NCI-H69 (cell line): ENCODE results near the gene PLD1.
"Not testable (repeated sequence)": the region's sequence is repeated elsewhere in the genome, so short reads cannot be mapped to it uniquely, and the experiment has no call there.

ENCODE experiments used
- DNase-seq: peaks from one replicate; lab custom pipeline; 2025; lab: John Stamatoyannopoulos, UW

PLD1 gene

DNA sequence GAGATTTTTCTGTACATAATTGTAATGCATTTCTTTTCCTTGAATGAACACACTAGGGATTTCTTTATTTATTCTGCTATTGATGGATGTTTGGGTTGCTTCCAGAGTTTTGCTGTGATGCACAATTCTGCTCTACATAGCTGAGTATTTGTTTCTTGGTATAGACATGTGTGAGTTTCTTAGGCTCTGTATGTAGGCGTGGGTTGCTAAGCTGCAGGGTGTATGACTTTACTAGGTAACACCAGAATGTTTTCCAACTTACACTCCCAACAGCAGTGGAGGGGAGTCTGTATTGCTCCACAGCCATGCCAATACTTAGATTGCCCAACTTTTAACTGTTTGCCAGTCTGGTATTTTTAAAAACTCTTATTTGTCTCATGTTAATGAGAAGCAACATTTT, 194.6 kb downstream of the PLD1 start:
- DNase-seq, result no peak

DNA sequence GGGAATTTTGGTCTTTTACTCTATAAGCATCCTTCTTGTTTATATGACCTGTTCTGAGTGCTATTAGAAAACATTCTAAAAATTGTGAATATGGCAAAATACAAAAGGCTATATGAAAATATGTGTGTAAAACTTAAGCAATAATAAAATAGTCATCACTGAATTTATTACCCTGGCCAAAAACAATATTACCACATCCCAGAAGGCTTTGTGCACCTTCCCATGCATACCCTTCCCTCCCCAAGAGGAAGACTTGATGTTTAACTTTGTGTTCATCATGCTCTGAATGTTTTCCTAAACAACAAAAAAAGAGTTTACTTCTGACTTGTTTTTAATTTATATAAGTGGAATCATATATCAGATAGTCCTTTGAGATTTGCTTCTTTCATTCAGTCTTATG, 195.0 kb downstream of the PLD1 start:
- no peak for DNase-seq

DNA sequence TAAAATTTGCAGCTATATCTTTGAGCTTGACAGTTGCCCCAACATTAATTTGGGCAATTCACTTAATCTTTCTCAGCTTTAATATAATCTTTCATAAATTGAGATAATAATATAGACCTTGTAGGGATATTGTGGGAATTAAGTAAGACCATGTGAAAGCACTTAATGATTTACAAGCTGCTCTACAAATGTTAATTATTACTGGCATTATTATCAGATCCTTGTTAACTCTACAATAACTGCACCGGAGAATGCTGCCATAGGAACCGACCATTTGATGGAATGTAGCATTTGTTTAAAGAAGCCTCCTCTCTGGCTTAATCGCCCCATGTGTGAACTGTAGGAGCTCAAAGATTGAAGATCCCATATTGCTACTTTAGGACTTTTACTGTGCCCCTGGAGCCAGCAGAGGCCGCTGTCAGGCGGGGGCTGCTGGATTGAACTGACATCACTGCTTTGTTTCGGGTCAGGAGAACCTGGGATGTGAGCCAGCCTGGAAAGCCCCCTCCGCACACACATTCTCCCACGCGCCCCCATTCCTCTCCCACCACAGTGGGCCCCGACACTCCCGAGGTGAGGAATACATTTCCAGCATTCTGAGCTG, 195.9 kb downstream of the PLD1 start:
- peak; percentile 42 for DNase-seq

DNA sequence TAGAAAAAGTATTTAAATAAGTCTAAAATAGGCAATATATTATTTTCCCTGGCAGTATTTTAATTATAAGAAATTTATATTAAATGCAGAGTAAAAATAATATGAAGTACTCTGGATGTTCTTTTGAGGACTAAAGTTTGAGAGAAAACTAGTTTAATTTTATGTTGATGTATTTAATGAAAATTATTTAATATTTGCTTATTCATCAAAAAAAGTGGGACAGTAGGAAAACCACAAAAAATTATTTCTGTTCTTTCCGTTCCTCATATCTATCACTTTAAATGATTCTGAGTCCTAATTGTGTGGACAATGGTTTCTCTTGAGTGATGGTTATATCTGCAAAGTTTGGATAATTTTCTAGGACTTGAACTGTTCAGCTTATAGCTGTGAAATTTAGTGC, 202.8 kb downstream of the PLD1 start:
- no peak for DNase-seq

DNA sequence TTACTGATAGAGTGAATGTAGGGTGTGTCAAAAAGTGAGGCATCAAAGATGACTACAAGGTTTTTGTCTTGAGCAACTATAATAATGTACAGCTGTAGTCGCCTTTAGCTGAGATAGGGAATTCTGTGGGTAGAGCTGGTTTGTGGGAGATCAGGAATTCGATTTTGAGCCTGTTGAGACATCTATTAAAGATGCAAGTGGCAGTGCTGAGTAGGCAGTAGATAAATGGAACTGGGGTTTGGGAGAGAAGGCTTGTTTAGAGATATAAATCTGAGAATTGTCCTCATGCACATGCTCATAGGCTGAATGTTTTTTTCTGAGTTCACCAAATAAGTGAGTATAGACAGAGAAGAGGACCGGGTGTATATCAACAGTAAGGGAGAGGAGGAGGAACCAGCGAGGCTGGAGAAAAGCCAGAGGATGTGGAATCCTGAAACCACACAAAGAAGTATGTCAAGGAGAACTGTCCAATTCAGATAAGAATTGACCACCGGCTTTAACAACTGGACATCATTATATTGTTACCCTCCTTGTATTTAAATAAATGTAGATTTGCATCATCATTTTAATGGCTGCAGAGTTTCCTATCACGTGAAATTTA, 204.0 kb downstream of the PLD1 start:
- DNase-seq, result no peak

DNA sequence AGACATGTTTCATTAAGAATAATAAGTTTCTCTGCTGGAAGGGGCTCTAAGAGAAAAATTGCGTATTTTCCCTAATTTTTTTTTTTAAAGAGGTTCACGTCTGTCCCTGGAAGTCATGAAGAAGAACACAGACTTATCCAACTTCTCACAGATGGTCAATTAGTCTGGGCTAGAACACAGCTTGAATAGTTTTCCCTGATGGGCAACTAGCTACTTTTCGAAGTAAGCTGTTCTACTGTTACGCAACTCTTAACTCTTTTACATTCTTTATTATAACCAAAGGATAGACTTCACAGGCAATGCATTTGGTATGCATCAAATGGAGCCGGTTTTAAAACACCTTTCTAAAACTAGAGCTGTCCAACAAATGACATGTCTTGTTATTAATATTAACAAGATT, 205.9 kb downstream of the PLD1 start:
- DNase-seq, result no peak

DNA sequence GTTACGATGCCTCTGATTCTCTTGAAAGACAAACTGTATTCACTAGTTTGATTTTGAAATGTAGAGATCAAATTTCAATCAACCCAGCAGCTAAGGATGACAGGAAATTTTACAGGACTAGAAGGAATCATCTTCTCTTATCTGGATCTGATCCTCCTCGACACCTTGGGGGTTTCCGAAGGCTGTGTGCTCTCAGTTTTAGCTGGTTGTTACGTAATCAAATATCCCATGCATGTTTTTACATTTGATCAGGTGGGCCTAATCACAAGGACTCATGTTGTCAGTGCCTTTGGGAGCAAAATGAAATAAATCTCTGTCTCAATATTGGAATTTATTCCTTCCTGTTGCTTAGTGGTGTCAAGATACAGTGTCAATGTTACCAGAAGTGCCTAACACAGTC, 208.2 kb downstream of the PLD1 start:
- no peak for DNase-seq

DNA sequence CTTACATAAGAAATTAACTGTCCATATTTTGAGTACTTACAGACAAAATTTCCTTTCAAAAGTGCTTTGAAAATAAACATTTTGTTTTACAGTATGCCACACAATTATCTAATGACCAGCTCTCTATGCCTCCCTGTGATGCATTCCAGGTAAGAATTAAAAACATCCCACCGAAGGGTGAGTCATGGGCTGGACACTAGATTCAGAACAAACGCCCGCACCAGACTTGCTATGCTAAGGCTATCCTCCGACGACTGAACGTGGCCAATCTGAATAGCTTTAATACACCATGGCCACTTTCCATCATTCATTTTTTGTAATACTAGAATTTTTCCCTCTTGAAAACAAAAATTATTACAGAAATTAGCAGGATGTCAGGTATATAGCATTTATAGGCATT, 210.3 kb downstream of the PLD1 start:
- no peak for DNase-seq

DNA sequence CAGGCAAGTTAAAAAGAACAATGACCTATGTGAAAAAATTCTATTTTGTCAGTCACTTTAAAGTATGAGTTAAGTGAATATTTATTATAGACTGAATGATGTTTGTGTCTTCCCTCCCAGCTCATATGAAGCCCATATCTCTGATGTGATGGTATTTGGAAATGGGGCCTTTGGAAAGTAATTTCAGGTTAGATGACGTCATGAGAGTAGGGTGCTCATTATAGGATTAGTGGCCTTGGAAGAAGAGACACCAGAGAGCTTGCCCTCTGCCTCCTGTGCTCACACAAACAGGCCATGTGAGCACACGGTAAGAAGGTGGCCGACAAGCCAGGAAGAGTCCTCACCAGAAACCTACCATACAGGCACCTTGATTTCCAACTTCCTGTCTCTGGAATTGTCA, 211.3 kb downstream of the PLD1 start:
- no peak for DNase-seq

DNA sequence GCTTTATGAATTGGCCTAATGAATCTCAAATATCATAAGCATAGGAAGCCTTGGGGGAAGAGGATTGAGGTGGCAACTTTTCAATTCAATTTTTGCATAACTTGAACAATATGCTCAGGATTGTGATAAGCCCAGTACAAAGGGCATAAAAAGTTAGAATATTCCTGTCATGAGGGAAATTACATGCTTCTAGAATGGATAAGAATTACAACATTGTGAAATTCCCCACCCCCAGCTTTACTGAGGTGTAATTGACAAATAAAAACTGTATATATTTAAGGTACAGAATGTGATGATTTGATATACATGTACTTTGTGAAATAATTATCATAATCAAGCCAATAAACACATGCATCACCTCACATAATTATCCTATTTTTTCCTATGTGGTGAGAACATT, 217.5 kb downstream of the PLD1 start:
- no peak for DNase-seq

DNA sequence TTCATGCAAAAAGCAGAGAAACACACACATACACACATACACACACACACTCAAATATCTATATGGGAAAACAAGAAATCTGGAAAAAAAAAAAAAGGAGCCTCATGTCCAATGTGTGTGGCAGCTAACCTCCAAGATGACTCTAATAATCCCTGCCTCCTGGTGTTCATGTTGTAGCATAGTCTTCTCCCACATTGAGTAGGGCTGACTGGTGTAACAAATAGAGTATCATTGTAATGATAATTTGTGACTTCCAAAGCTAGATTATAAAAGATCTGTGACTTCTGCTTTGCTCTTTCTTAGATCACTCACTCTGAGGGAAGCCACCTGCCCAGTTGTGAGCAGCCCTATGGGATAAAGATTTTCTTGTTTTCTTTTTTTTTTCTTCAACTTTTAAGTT, 219.2 kb downstream of the PLD1 start:
- no peak for DNase-seq

DNA sequence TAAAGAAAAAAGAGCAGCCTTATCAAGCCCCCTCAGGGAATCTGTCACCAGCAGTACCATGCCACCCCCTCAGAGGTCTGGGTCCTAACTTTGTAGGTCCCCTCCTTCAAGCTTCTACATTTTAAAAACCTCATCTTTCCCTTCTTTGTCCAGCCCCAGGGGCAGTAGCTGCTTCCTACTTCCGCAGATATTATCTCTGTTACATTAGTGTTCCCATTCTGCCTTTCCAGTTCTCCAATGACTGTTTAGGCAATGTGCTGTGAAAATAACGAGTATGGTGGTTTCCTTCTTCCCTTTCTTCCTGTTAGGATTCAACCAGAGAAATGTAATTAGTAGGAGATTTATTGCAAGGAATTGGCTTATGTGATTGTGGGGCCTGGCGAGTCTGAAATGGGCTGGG, 224.0 kb downstream of the PLD1 start:
- no peak for DNase-seq

DNA sequence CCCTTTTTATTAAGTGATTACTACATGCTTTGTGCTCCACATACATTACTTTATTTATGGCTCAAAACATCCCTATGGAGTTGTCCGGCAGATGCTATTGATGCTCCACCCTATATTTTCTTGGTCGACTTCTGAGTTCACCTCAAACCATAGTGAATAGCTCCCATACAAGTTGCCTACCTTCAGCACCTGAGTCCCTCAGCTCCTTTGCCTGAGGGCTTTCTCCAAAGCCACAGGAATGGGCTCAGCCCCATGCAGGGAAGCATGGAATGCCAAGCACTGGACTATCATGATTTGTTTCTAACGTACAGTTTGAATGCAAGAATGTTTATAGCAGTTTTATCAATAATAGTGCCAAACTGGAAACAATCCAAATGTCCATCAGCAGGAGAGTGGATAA, 225.2 kb downstream of the PLD1 start:
- DNase-seq, result peak; percentile 6

DNA sequence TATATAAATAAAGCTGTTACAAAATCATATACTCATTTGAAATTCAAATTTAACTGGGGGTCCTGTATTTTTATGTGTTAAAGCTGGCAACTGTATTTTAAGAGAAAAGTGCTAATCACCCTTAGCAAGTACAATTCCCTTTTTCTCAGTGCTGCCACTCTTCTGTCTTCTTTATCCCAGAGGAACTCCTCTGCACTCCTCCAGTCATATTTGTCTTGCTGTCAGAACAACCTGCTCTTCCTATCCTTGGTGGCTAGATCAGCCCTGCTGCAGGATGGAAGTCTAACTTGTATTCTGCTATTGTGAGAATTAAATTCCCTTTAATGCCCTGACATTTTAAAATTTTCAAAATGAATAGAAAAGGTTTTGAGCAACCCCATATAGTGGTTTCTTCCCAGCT, 226.2 kb downstream of the PLD1 start:
- no peak for DNase-seq

DNA sequence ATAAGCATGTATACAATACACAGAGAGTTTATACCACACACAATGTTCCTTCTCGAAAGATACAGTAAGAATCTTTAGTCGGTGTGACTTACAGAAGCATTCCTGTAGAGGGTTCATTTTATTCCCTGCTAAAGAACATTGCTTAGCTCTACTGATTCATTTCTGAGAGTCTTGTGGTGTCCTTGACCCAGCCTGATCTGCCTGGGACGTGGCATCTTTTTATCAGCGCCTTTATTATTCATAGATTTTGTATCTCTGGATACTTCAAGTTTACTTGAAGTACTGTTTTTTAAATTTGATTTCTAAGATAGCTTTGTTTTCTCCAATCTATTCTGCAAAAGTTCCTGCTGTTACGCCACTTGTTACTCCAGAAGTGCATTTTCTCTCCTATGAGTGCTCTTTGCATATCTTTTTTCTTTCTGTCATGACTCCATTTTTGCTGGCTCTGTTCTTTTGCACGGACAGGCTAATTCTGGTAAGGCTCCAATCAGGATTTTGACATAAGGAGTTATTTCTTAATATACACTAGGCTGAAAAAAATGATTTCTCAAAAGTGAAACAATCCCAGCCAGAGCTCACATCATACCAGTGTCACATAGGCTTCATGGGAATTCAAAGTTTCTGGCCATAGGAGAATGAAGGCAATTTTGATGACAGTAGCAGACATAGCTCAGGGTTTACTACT, 235.6 kb downstream of the PLD1 start:
- DNase-seq, result no peak

DNA sequence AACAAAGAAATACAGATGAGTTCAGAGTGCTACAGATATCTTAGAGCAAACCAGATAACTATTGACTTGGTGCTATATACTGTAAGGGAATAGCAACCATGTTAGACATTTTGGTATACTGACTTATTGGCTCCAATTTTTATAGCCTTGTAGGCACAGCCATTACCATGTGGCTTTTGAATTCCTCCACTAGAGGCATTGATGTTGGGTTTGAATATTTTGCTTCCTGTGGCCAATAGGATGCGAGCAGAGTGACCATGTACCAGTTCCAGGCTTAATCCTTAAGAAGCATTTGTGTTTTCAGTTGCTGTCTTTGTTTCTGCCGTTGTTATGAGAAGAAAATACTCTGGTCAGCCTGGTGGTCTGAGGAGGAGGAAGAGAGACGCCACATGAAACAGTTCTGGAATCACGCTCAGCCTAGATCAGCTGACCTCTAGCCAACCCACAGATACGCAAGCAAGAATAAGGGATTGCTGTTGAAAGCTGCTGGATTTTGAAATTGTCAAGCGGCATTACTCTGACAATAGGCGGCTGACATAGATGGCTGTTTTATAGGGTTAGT, 240.6 kb downstream of the PLD1 start:
- no peak for DNase-seq

DNA sequence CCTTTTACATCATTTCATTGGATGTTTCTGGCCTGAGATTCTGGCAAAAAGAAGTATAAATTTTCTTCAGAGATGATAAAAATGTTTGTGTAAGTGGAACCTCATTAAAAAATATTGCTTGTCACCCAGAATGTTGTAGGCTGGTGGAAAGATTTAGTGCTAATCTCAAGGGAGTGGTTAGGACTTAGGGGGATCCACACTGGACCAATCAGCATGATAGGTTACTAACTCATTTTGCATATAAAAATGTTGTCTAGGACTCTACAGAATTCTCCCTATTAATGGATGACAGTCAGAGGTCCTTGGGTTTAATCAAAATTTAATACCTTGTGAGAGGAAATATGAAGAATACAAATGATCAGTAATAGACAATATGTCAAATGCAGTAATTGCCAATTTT, 241.5 kb downstream of the PLD1 start:
- DNase-seq, result no peak

DNA sequence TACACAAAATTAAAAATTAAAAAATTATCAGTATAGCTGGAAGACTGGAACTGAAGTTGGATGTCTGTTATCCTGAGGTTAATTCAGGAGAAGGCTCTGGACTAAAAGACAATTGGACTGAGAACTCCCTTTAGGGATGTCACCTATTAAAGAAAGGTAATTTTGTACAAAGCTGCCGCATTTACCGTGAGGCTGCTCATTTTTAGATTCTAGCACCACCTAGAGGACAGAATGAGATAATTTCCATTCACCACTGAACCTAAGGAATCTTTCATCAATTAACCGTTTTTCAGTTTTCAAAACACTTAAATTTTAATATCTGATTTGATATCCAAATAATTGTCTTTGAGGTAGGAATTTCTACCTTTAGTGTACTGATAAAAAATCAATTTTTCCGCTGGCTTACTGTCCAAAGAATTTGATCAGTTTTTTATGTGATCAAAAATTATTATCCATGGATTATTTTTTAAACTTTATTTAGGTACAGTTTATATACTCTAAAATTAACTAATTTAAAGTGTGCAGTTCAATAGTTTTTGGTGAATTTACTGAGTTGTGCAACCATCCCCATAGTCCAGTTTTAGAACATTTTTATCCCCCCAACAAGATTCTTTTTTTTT, 243.4 kb downstream of the PLD1 start:
- DNase-seq, result peak; percentile 63

DNA sequence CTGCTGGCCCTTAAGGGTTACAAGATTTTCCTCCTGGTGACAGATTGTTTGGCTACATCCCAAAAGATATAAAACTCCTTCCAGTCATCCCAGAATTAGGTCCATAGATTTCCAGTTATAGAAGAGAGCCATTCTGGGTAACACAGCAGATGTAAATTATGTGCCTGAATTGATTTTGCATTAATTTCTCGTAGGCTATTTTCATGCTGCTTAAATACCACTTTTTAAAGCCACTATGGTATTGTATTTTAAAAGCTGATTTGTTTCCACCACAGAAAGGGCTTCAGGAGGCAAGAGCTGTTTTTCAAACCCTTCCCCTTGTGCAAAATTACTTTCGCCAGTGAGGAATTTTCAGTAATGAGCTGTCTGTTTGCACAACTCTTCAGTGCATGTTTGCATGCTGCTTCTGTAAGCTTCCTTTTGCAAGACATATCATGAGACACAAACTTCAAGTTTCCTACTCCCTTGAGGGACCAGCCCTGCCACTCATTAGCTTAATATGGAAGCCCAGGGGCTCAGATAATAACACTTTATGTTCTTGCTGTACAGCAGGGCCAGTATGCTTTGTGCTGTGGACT, 244.7 kb downstream of the PLD1 start:
- peak; percentile 38 for DNase-seq

DNA sequence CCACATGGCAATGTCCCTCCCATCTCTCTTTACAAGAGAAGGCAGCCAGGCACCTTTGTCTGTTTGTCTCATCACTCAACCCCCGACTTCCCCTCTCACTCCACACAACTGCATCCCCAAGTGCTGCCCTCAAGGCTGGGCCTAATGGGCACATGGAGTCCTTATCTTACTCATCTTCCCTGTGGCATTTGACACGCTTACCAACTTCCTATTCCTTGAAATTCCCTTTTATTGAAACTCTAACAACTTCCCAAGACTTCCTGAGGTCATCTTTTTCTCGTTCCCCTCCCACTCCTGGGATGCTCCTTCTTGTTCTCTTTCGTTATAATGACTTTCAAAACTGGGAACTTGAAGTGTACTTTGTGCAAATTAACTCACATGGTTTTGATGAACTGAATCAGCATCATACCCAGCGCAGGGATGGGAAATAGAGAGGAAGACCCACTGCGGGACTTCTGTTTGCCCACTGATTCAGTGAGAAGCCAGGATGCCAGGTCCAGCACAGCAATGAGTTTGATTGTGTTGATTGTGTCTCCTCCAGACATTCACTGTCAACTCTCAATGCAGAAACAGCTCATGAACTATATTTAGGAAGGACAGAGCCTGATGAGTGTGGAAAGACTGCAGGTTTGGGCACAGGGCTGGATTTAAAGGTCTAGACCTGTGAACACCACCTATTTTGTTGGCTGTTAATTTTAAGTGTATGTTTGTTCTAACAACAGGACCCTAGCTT, 245.4 kb downstream of the PLD1 start:
- no peak for DNase-seq

DNA sequence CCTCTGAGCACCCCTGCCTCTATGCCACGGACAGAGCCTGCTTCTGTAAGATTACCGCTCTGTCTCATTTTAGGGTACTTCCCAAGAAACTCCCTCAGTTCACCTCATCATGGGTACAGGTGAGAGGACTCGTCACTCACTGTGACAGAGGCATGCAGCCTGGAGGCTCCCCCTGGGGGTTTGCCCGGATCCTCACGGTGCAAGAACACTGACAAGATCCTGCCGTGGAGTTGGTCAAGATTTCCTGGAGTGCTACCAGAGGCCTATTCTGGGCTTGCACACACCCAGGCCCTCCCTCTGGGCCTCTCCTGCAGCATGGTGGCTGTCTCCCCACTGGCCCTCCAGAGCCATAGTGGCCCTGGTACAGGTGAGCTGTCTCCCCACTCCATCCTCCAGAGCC, 247.0 kb downstream of the PLD1 start:
- DNase-seq, result no peak

DNA sequence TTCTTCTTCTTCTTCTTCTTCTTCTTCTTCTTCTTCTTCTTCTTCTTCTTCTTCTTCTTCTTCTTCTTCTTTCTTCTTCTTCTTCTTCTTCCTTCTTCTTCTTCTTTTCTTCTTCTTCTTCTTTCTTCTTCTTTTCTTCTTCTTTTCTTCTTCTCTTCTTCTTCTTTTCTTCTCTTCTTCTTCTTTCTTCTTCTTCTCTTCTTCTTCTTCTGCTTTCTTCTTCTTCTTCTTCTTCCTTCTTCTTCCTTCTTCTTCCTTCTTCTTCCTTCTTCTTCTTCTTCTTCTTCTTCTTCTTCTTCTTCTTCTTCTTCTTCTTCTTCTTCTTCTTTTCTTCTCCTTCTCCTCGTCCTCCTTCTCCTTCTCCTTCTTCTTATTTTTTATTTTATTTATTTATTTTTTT, 247.8 kb downstream of the PLD1 start:
- not testable (repeated sequence) for DNase-seq
